ENCODE measurements around the gene FAM3A. TPM values are rescaled to one million over a fixed set of nuclear protein-coding genes. Genes with fewer than 3 reads are reported as not detected.

FAM3A gene
- total RNA-seq, 1 experiment from 2014 or later, result 88.8 TPM

GRCh38 chrX:154532690-154533089, 16.7 kb upstream of the FAM3A start:
- H3K9me3 ChIP-seq (ENCODE audit: control insufficient read depth, insufficient read depth, low read depth, low read length), result no peaks in the 10 kb centered on the region
- H3K27ac ChIP-seq (ENCODE audit: low read length), result no peak overlapping the region
- no peak overlapping the region for H3K4me3 ChIP-seq (ENCODE audit: low read depth in 2 of 2, low read length in 2 of 2)
- ATAC-seq (no peak), DNase-seq (ENCODE audit: low read depth, low spot score) (no peak)
- no TSS peak for BruUV-seq (replicated peaks)
- in situ Hi-C loops (cut with HindIII; ENCODE audit: low pct_unique_long_range_greater_than_20kb, low sequenced_read_pairs), result no loop called here
- H3K27me3 ChIP-seq (ENCODE audit: control insufficient read depth, insufficient read depth, low read length), result no peaks in the 10 kb centered on the region
- POLR2A ChIA-PET, result no interaction called here
- intact Hi-C loops (cut with micrococcal nuclease; ENCODE audit: unreplicated experiment), result no loop called here
- CTCF ChIA-PET, result interaction anchor here (1.1 kb wide), 1 partner anchor 160 kb away, joined by 3 read pairs; no protein-coding TSS in a partner anchor
- peaks cover 10% of the 10 kb centered on the region for H3K36me3 ChIP-seq (ENCODE audit: control insufficient read depth, insufficient read depth, low read length)
- H3K4me1 ChIP-seq (ENCODE audit: control insufficient read depth, insufficient read depth, low read length), result peaks cover 10% of the 10 kb centered on the region
- no peak for TF ChIP-seq SIN3A (IDR thresholded peaks at IDR 0.05; ENCODE audit: borderline replicate concordance, insufficient read depth, low read depth, low read length)
- no peak for TF ChIP-seq POLR2AphosphoS5 (IDR thresholded peaks at IDR 0.05; ENCODE audit: low read depth, low read length)
- no peak for TF ChIP-seq CTCF (IDR thresholded peaks at IDR 0.05)
- no peak for TF ChIP-seq TCF7L2 (IDR thresholded peaks at IDR 0.05; ENCODE audit: low read depth, low read length)
- TF ChIP-seq REST (IDR thresholded peaks at IDR 0.05; ENCODE audit: insufficient read depth in 1 of 2, low read depth in 2 of 2, low read length in 1 of 2), result no peak

GRCh38 chrX:154531626-154532025, 15.6 kb upstream of the FAM3A start:
- ChIA-PET POLR2A (interaction anchor here (1.1 kb wide), 1 partner anchor 42 kb away, joined by 4 read pairs; no protein-coding TSS in a partner anchor), CTCF (interaction anchor here (0.6 kb wide), 1 partner anchor 13 kb away, joined by 6 read pairs; no protein-coding TSS in a partner anchor)
- no peak for TF ChIP-seq CTCF (IDR thresholded peaks at IDR 0.05)
- TF ChIP-seq REST (IDR thresholded peaks at IDR 0.05; ENCODE audit: insufficient read depth in 1 of 2, low read depth in 2 of 2, low read length in 1 of 2), result no peak
- TF ChIP-seq TCF7L2 (IDR thresholded peaks at IDR 0.05; ENCODE audit: low read depth, low read length), result no peak
- TF ChIP-seq POLR2AphosphoS5 (IDR thresholded peaks at IDR 0.05; ENCODE audit: low read depth, low read length), result no peak
- TF ChIP-seq SIN3A (IDR thresholded peaks at IDR 0.05; ENCODE audit: borderline replicate concordance, insufficient read depth, low read depth, low read length), result no peak
- peaks cover 19% of the 10 kb centered on the region for H3K4me1 ChIP-seq (ENCODE audit: control insufficient read depth, insufficient read depth, low read length)
- no TSS peak for BruUV-seq (replicated peaks)
- H3K36me3 ChIP-seq (ENCODE audit: control insufficient read depth, insufficient read depth, low read length), result peaks cover 10% of the 10 kb centered on the region
- intact Hi-C loops (cut with micrococcal nuclease; ENCODE audit: unreplicated experiment), result no loop called here
- H3K9me3 ChIP-seq (ENCODE audit: control insufficient read depth, insufficient read depth, low read depth, low read length), result no peaks in the 10 kb centered on the region
- DNase-seq (ENCODE audit: low read depth, low spot score) (no peak), ATAC-seq (no peak)
- H3K27ac ChIP-seq (ENCODE audit: low read length), result no peak overlapping the region
- H3K27me3 ChIP-seq (ENCODE audit: control insufficient read depth, insufficient read depth, low read length), result no peaks in the 10 kb centered on the region
- no peak overlapping the region for H3K4me3 ChIP-seq (ENCODE audit: low read depth in 2 of 2, low read length in 2 of 2)
- in situ Hi-C loops (cut with HindIII; ENCODE audit: low pct_unique_long_range_greater_than_20kb, low sequenced_read_pairs), result no loop called here
